Breast epithelium (tissue), 4 donors: Measurements from ENCODE around the gene GTPBP1. TPM values are rescaled to one million over a fixed set of nuclear protein-coding genes. Genes with fewer than 3 reads are reported as not detected.

Source experiments
- DNase-seq, 2 donors: peaks; one replicate each; pipeline ENCODE4 v3.0.0-alpha.2; 2019; ENCODE audit warnings: low spot score in 2 of 2
- H3K27ac ChIP-seq, 2 donors: fragments of 200-600 bp; sonication (generic) in 1 of 2; one replicate each; pipeline ENCODE4 v1.5.1; 2016 to 2019; ENCODE audit warnings: mild to moderate bottlenecking in 1 of 2
- H3K27me3 ChIP-seq, 2 donors: fragments of 200-600 bp; sonication (generic) in 1 of 2; one replicate each; pipeline versions ENCODE4 v1.5.1 to v1.6.0; 2017 to 2019; ENCODE audit warnings: control low read depth in 1 of 2, mild to moderate bottlenecking in 1 of 2
- H3K36me3 ChIP-seq: fragments of 200-600 bp; one replicate; pipeline ENCODE4 v1.5.1; 2019
- H3K4me1 ChIP-seq, 2 donors: fragments of 200-600 bp; sonication (generic); one replicate each; pipeline ENCODE4 v1.5.1; 2016 to 2019; ENCODE audit warnings: control low read depth in 1 of 2
- H3K4me3 ChIP-seq, 3 donors: fragments of 200-600 bp; sonication (generic); 1 replicate in 2 of 3; 2 replicates in 1 of 3; pipeline ENCODE4 v1.5.1; 2016 to 2019; ENCODE audit warnings: mild to moderate bottlenecking in 3 of 3, moderate library complexity in 2 of 3
- H3K9me3 ChIP-seq, 2 donors: fragments of 200-600 bp; sonication (generic) in 1 of 2; one replicate each; pipeline ENCODE4 v1.5.1; 2016 to 2019; ENCODE audit warnings: control low read depth in 1 of 2
- POLR2A ChIP-seq: fragments of 450-650 bp; IDR thresholded peaks from one replicate; pipeline ENCODE4 v1.6.1; 2016; ENCODE audit warnings: antibody characterized with exemption, mild to moderate bottlenecking, moderate library complexity
- POLR2AphosphoS5 ChIP-seq, 3 donors: sonication (generic); formaldehyde crosslinking; IDR thresholded peaks; one replicate each; pipeline ENCODE4 v1.6.1; 2017; ENCODE audit warnings: antibody characterized with exemption in 3 of 3
- intact Hi-C: fragments of 100-400 bp; cut with DNase I; formaldehyde crosslinking; loops from one replicate; pipeline ENCODE4 v1.15.1; 2023; ENCODE audit warnings: low total_unique reads
- total RNA-seq, 3 donors: library from RNA; depleted of rRNA; stranded (reverse); fragments of >200 nt; gene quantifications; one replicate each; pipeline ENCODE4 v1.1.0, GENCODE V29; 2016
- TF ChIP-seq, protein P1 (sequence below), 3 donors: fragments of 450-650 bp; IDR thresholded peaks; one replicate each; pipeline ENCODE4 v1.5.1; 2016 to 2017; ENCODE audit warnings: antibody characterized with exemption in 3 of 3, mild to moderate bottlenecking in 3 of 3, moderate library complexity in 3 of 3

GTPBP1 gene
- total RNA-seq, 3 donors from 2014 or later, result 32.3 to 58.7 (median 56.9) TPM

- Histone ChIP-seq H3K27ac (peak overlapping the region in 1 of 2 donors; percentile 19), H3K9me3 (no peaks in the 10 kb centered on the region), H3K27me3 (no peaks in the 10 kb centered on the region), H3K36me3 (no peaks in the 10 kb centered on the region), H3K4me3 (no peak overlapping the region), H3K4me1 (no peaks in the 10 kb centered on the region)
- intact Hi-C loops, result no loop called here
- peak in 1 of 2 donors; percentile 38 for DNase-seq
- no peak for TF ChIP-seq POLR2A
- TF ChIP-seq, protein P1, sequence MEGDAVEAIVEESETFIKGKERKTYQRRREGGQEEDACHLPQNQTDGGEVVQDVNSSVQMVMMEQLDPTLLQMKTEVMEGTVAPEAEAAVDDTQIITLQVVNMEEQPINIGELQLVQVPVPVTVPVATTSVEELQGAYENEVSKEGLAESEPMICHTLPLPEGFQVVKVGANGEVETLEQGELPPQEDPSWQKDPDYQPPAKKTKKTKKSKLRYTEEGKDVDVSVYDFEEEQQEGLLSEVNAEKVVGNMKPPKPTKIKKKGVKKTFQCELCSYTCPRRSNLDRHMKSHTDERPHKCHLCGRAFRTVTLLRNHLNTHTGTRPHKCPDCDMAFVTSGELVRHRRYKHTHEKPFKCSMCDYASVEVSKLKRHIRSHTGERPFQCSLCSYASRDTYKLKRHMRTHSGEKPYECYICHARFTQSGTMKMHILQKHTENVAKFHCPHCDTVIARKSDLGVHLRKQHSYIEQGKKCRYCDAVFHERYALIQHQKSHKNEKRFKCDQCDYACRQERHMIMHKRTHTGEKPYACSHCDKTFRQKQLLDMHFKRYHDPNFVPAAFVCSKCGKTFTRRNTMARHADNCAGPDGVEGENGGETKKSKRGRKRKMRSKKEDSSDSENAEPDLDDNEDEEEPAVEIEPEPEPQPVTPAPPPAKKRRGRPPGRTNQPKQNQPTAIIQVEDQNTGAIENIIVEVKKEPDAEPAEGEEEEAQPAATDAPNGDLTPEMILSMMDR (IDR thresholded peaks at IDR 0.05), result no peak
- no peak for TF ChIP-seq POLR2AphosphoS5 (IDR thresholded peaks at IDR 0.05)
Measured at GRCh38 chr22:38716826-38717225, 11.1 kb downstream of the GTPBP1 start.

DNA sequence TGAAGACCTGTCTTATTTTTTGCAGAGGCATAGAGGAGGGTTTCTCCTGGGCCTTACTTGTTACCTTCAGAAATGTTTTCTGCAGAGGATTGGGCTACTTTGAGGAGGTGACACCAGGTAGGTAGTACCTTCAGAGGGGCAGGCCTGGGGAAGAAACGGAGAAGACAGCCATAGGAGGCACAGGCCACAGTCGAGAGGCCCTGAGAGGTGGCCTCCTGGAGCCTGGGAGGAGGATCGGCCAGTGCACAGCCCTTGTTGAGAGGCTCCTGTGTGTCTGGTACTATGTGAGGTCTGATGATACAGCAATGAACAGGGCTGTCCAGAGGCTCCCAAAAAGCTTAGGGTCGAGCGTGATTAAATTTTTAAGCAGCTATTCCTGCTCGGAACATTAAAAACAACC, 11.5 kb downstream of the GTPBP1 start:
- Histone ChIP-seq H3K27me3 (no peaks in the 10 kb centered on the region), H3K27ac (peak overlapping the region; percentile 19 to 23), H3K9me3 (no peaks in the 10 kb centered on the region), H3K4me3 (no peak overlapping the region), H3K36me3 (no peaks in the 10 kb centered on the region), H3K4me1 (no peaks in the 10 kb centered on the region)
- no peak for DNase-seq
- TF ChIP-seq, protein P1 (IDR thresholded peaks at IDR 0.05), result no peak
- TF ChIP-seq POLR2AphosphoS5 (IDR thresholded peaks at IDR 0.05), result no peak
- intact Hi-C loops, result no loop called here

DNA sequence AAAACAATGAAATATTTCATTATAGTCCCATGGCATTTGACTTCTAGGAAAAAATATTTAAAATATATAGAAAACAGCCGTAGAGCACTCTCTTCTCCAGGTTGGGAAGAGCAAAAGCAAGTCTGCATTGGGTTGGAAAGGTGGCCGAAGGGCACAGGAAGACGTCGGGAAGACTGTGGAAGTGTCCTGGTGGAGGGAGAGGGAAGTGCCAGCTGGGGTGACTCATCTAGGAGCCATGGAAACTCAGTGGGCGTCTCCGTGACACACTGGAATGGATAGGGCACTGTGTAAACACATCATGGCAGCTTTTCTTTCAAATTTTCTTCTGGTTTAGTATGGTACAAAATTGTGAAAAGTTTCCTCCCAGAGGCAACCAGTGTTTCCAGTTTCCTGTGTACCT, 12.7 kb downstream of the GTPBP1 start:
- Histone ChIP-seq H3K27ac (peak overlapping the region; percentile 34 to 54), H3K4me3 (no peak overlapping the region), H3K27me3 (no peaks in the 10 kb centered on the region), H3K36me3 (no peaks in the 10 kb centered on the region), H3K4me1 (no peaks in the 10 kb centered on the region), H3K9me3 (no peaks in the 10 kb centered on the region)
- intact Hi-C loops, result no loop called here
- TF ChIP-seq, protein P1 (IDR thresholded peaks at IDR 0.05), result peak; percentile 66 to 90 (median 72)
- TF ChIP-seq POLR2AphosphoS5 (IDR thresholded peaks at IDR 0.05) (peak in 2 of 3 donors; percentile 16 to 22), POLR2A (no peak)
- DNase-seq, result peak; percentile 68 to 73

DNA sequence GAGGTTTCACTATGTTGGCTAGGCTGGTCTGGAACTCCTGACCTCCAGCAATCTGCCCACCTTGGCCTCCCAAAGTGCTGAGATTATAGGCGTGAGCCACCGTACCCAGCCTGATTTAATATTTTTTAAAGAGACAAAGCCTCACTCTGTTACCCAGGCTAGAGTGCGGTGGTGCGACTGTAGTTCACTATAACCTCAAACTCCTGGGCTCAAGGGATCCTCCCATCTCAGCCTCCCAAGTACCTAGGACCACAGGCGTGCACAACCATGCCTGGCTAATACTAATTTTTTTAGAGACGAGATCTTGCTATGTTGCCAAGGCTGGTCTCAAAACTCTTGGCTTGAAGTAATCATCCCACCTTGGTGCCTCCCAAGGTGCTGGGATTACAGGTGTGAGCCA, 13.5 kb downstream of the GTPBP1 start:
- Histone ChIP-seq H3K36me3 (no peaks in the 10 kb centered on the region), H3K9me3 (no peaks in the 10 kb centered on the region), H3K4me3 (no peak overlapping the region), H3K27me3 (no peaks in the 10 kb centered on the region), H3K27ac (peak overlapping the region; percentile 34 to 54), H3K4me1 (no peaks in the 10 kb centered on the region)
- no peak for DNase-seq
- intact Hi-C loops, result no loop called here
- no peak for TF ChIP-seq POLR2AphosphoS5 (IDR thresholded peaks at IDR 0.05)
- TF ChIP-seq, protein P1 (IDR thresholded peaks at IDR 0.05), result no peak
- no peak for TF ChIP-seq POLR2A

DNA sequence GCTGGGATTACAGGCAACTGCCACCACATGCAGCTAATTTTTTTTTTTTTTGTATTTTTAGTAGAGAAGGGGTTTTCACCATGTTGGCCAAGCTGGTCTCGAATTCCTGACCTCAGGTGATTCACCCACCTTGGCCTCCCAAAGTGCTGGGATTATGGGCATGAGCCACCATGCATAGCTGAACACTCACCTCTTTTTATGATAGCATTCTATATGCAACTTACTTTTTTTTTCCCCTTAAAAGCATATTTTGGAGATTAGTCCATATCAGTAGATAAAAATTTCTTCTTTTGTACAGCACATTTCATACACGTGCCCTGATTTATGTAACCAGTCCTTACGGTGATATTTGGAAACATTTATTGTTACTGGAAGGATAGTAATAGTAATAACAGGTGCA, 14.6 kb downstream of the GTPBP1 start:
- Histone ChIP-seq H3K27ac (no peak overlapping the region), H3K27me3 (no peaks in the 10 kb centered on the region), H3K4me1 (no peaks in the 10 kb centered on the region), H3K9me3 (no peaks in the 10 kb centered on the region), H3K36me3 (no peaks in the 10 kb centered on the region), H3K4me3 (no peak overlapping the region)
- no peak for DNase-seq
- TF ChIP-seq POLR2AphosphoS5 (IDR thresholded peaks at IDR 0.05) (no peak), POLR2A (no peak)
- TF ChIP-seq, protein P1 (IDR thresholded peaks at IDR 0.05), result no peak
- intact Hi-C loops, result no loop called here
